ENCODE results near the gene MYL2. TPM values are rescaled to one million over a fixed set of nuclear protein-coding genes. Genes with fewer than 3 reads are reported as not detected.

Gene MYL2
- total RNA-seq, 1 donor: not detected

GRCh38 chr12:110937104-110937641 is 16.8 kb upstream of the MYL2 start:
- no peak overlapping the region for H3K27ac ChIP-seq (ENCODE audit: low read depth, low read length)
- TF ChIP-seq, protein P1, sequence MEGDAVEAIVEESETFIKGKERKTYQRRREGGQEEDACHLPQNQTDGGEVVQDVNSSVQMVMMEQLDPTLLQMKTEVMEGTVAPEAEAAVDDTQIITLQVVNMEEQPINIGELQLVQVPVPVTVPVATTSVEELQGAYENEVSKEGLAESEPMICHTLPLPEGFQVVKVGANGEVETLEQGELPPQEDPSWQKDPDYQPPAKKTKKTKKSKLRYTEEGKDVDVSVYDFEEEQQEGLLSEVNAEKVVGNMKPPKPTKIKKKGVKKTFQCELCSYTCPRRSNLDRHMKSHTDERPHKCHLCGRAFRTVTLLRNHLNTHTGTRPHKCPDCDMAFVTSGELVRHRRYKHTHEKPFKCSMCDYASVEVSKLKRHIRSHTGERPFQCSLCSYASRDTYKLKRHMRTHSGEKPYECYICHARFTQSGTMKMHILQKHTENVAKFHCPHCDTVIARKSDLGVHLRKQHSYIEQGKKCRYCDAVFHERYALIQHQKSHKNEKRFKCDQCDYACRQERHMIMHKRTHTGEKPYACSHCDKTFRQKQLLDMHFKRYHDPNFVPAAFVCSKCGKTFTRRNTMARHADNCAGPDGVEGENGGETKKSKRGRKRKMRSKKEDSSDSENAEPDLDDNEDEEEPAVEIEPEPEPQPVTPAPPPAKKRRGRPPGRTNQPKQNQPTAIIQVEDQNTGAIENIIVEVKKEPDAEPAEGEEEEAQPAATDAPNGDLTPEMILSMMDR (IDR thresholded peaks at IDR 0.05; ENCODE audit: extremely low read depth, low read depth, low read length): peak; percentile 87
- no peak overlapping the region for H3K4me3 ChIP-seq (ENCODE audit: insufficient read depth, low read length)
- peak; percentile 89 for DNase-seq (ENCODE audit: insufficient read length, low spot score, missing footprints)
- peaks cover 11% of the 10 kb centered on the region for H3K27me3 ChIP-seq (ENCODE audit: insufficient read depth, low read length)
- no peaks in the 10 kb centered on the region for H4K20me1 ChIP-seq (ENCODE audit: insufficient read depth, low read length)
- H3K36me3 ChIP-seq (ENCODE audit: insufficient read depth, low read length): no peaks in the 10 kb centered on the region
- H3K4me2 ChIP-seq (ENCODE audit: insufficient read depth, low read length): no peak overlapping the region
- H3K79me2 ChIP-seq (ENCODE audit: insufficient read depth, low read length): no peaks in the 10 kb centered on the region
- H3K4me1 ChIP-seq (ENCODE audit: insufficient read depth, low read length): peaks cover 3% of the 10 kb centered on the region
- no peaks in the 10 kb centered on the region for H3K9me3 ChIP-seq (ENCODE audit: low read depth, low read length)
- no peak overlapping the region for H2AFZ ChIP-seq (ENCODE audit: low read length)

GRCh38 chr12:110936367-110937103 is 16.2 kb upstream of the MYL2 start:
- Histone ChIP-seq H3K4me3 (ENCODE audit: insufficient read depth, low read length) (no peak overlapping the region), H3K27ac (ENCODE audit: low read depth, low read length) (no peak overlapping the region), H3K4me2 (ENCODE audit: insufficient read depth, low read length) (no peak overlapping the region), H3K79me2 (ENCODE audit: insufficient read depth, low read length) (no peaks in the 10 kb centered on the region), H3K9me3 (ENCODE audit: low read depth, low read length) (no peaks in the 10 kb centered on the region), H2AFZ (ENCODE audit: low read length) (no peak overlapping the region), H3K4me1 (ENCODE audit: insufficient read depth, low read length) (peaks cover 3% of the 10 kb centered on the region), H4K20me1 (ENCODE audit: insufficient read depth, low read length) (no peaks in the 10 kb centered on the region), H3K27me3 (ENCODE audit: insufficient read depth, low read length) (peaks cover 11% of the 10 kb centered on the region), H3K36me3 (ENCODE audit: insufficient read depth, low read length) (no peaks in the 10 kb centered on the region)
- TF ChIP-seq, protein P1 (IDR thresholded peaks at IDR 0.05; ENCODE audit: extremely low read depth, low read depth, low read length): no peak
- DNase-seq (ENCODE audit: insufficient read length, low spot score, missing footprints): no peak

- Histone ChIP-seq H3K9me3 (ENCODE audit: low read depth, low read length) (no peaks in the 10 kb centered on the region), H3K36me3 (ENCODE audit: insufficient read depth, low read length) (no peaks in the 10 kb centered on the region), H2AFZ (ENCODE audit: low read length) (no peak overlapping the region), H3K79me2 (ENCODE audit: insufficient read depth, low read length) (no peaks in the 10 kb centered on the region), H3K4me1 (ENCODE audit: insufficient read depth, low read length) (peaks cover 3% of the 10 kb centered on the region), H3K27me3 (ENCODE audit: insufficient read depth, low read length) (peaks cover 11% of the 10 kb centered on the region), H3K27ac (ENCODE audit: low read depth, low read length) (no peak overlapping the region), H4K20me1 (ENCODE audit: insufficient read depth, low read length) (no peaks in the 10 kb centered on the region), H3K4me3 (ENCODE audit: insufficient read depth, low read length) (no peak overlapping the region), H3K4me2 (ENCODE audit: insufficient read depth, low read length) (no peak overlapping the region)
- TF ChIP-seq, protein P1 (IDR thresholded peaks at IDR 0.05; ENCODE audit: extremely low read depth, low read depth, low read length): no peak
- no peak for DNase-seq (ENCODE audit: insufficient read length, low spot score, missing footprints)
Measured at GRCh38 chr12:110935588-110935987, 15.2 kb upstream of the MYL2 start.

GRCh38 chr12:110934093-110934852 is 13.9 kb upstream of the MYL2 start:
- no peak overlapping the region for H3K4me3 ChIP-seq (ENCODE audit: insufficient read depth, low read length)
- no peaks in the 10 kb centered on the region for H3K9me3 ChIP-seq (ENCODE audit: low read depth, low read length)
- TF ChIP-seq, protein P1 (IDR thresholded peaks at IDR 0.05; ENCODE audit: extremely low read depth, low read depth, low read length): no peak
- H3K4me2 ChIP-seq (ENCODE audit: insufficient read depth, low read length): no peak overlapping the region
- H3K27me3 ChIP-seq (ENCODE audit: insufficient read depth, low read length): peaks cover 11% of the 10 kb centered on the region
- peak; percentile 35 for DNase-seq (ENCODE audit: insufficient read length, low spot score, missing footprints)
- H2AFZ ChIP-seq (ENCODE audit: low read length): no peak overlapping the region
- H3K27ac ChIP-seq (ENCODE audit: low read depth, low read length): no peak overlapping the region
- H3K4me1 ChIP-seq (ENCODE audit: insufficient read depth, low read length): peaks cover 3% of the 10 kb centered on the region
- no peaks in the 10 kb centered on the region for H4K20me1 ChIP-seq (ENCODE audit: insufficient read depth, low read length)
- H3K79me2 ChIP-seq (ENCODE audit: insufficient read depth, low read length): no peaks in the 10 kb centered on the region
- no peaks in the 10 kb centered on the region for H3K36me3 ChIP-seq (ENCODE audit: insufficient read depth, low read length)

Measured in osteoblast (primary cell).